Measurements from ENCODE around the gene PAX5.

PAX5 gene

GRCh38 chr9:36823934-36824333 lies 210.1 kb downstream of the PAX5 start:
- DNase-seq = no peak

GRCh38 chr9:36823466-36823865 lies 210.6 kb downstream of the PAX5 start:
- no peak for DNase-seq

GRCh38 chr9:36822201-36822600 lies 211.9 kb downstream of the PAX5 start:
- DNase-seq = no peak

- DNase-seq = no peak
Observed at GRCh38 chr9:36820392-36820861, 213.6 kb downstream of the PAX5 start.

- DNase-seq = no peak
Observed at GRCh38 chr9:36818965-36819870, 214.8 kb downstream of the PAX5 start.

- no peak for DNase-seq
Observed at GRCh38 chr9:36818242-36818938, 215.7 kb downstream of the PAX5 start.

GRCh38 chr9:36817160-36817834 lies 216.8 kb downstream of the PAX5 start:
- no peak for DNase-seq

GRCh38 chr9:36816371-36816770 lies 217.7 kb downstream of the PAX5 start:
- no peak for DNase-seq

GRCh38 chr9:36815566-36816348 lies 218.3 kb downstream of the PAX5 start:
- DNase-seq = no peak

GRCh38 chr9:36815023-36815422 lies 219.0 kb downstream of the PAX5 start:
- no peak for DNase-seq

GRCh38 chr9:36813154-36813553 lies 220.9 kb downstream of the PAX5 start:
- no peak for DNase-seq

GRCh38 chr9:36812556-36812955 lies 221.5 kb downstream of the PAX5 start:
- no peak for DNase-seq

GRCh38 chr9:36808251-36808650 lies 225.8 kb downstream of the PAX5 start:
- DNase-seq = no peak

- DNase-seq = no peak
Observed at GRCh38 chr9:36803961-36804360, 230.1 kb downstream of the PAX5 start.

GRCh38 chr9:36802201-36802920 lies 231.7 kb downstream of the PAX5 start:
- no peak for DNase-seq

GRCh38 chr9:36800455-36800854 lies 233.6 kb downstream of the PAX5 start:
- DNase-seq = no peak

- DNase-seq = no peak
Observed at GRCh38 chr9:36798350-36799065, 235.6 kb downstream of the PAX5 start.

- no peak for DNase-seq
Observed at GRCh38 chr9:36797471-36798220, 236.4 kb downstream of the PAX5 start.

GRCh38 chr9:36796671-36797419 lies 237.2 kb downstream of the PAX5 start:
- no peak for DNase-seq

GRCh38 chr9:36794461-36794860 lies 239.6 kb downstream of the PAX5 start:
- DNase-seq = no peak
